C4-2B (cell line): ENCODE measurements around the gene TVP23A.

ENCODE experiments used
- H3K27ac ChIP-seq: fragments of 450-650 bp; 2 replicates; pipeline ENCODE4 v1.5.1; 2017
- CTCF ChIP-seq: fragments of 450-650 bp; conservative IDR thresholded peaks from 2 replicates; pipeline ENCODE4 v1.5.1; 2017; ENCODE audit warnings: mild to moderate bottlenecking
- ZFX ChIP-seq: fragments of 450-650 bp; IDR thresholded peaks from 2 replicates; pipeline ENCODE4 v1.6.1; 2017

Gene TVP23A

GRCh38 chr16:10756574-10756973 lies 62.0 kb downstream of the TVP23A start:
- H3K27ac ChIP-seq = no peak overlapping the region
- no peak for TF ChIP-seq CTCF
- no peak for TF ChIP-seq ZFX

GRCh38 chr16:10754941-10755340 lies 63.7 kb downstream of the TVP23A start:
- TF ChIP-seq ZFX (no peak), CTCF (no peak)
- no peak overlapping the region for H3K27ac ChIP-seq

GRCh38 chr16:10753670-10754069 lies 64.9 kb downstream of the TVP23A start:
- no peak for TF ChIP-seq CTCF
- TF ChIP-seq ZFX = no peak
- H3K27ac ChIP-seq = no peak overlapping the region

- TF ChIP-seq CTCF = no peak
- no peak for TF ChIP-seq ZFX
Measured at GRCh38 chr16:10752843-10753523, 65.6 kb downstream of the TVP23A start.

GRCh38 chr16:10751291-10751697 lies 67.3 kb downstream of the TVP23A start:
- no peak for TF ChIP-seq ZFX
- no peak for TF ChIP-seq CTCF

More at GRCh38 chr16:10752843-10753523, 65.6 kb downstream of the TVP23A start:
- no peak overlapping the region for H3K27ac ChIP-seq

GRCh38 chr16:10750793-10751192 lies 67.8 kb downstream of the TVP23A start:
- H3K27ac ChIP-seq = no peak overlapping the region
- TF ChIP-seq CTCF (no peak), ZFX (no peak)

More at GRCh38 chr16:10751291-10751697, 67.3 kb downstream of the TVP23A start:
- no peak overlapping the region for H3K27ac ChIP-seq

GRCh38 chr16:10745841-10746240 lies 72.8 kb downstream of the TVP23A start:
- TF ChIP-seq CTCF (no peak), ZFX (no peak)
- no peak overlapping the region for H3K27ac ChIP-seq
